Stimulated activated CD4-positive, alpha-beta T cell treated with anti-CD3 and anti-CD28 coated beads, Interleukin-12 subunit alpha, Interleukin-12 subunit beta, amount 100 ng/mL, for 48 hours (primary cell): ENCODE measurements around the gene MBD3L3.
"Not testable (repeated sequence)": the region's sequence is repeated elsewhere in the genome, so short reads cannot be mapped to it uniquely, and the experiment has no call there.

Source experiments
- DNase-seq, 3 donors: peaks; one replicate each; pipeline ENCODE4 v3.0.0-alpha.2; 2020; ENCODE audit warnings: low read depth in 2 of 3, low spot score in 1 of 3

The MBD3L3 gene

GRCh38 chr19:7063764-7064418, 5.4 kb upstream of the MBD3L3 start:
- DNase-seq = no peak

GRCh38 chr19:7063339-7063738, 4.9 kb upstream of the MBD3L3 start:
- DNase-seq = no peak

GRCh38 chr19:7059977-7060376, 1.5 kb upstream of the MBD3L3 start:
- not testable (repeated sequence) for DNase-seq

- not testable (repeated sequence) for DNase-seq
Observed at GRCh38 chr19:7056371-7056770, 2.1 kb downstream of the MBD3L3 start.

GRCh38 chr19:7055679-7056078, 2.8 kb downstream of the MBD3L3 start:
- DNase-seq = not testable (repeated sequence)

GRCh38 chr19:7054635-7055368, 3.7 kb downstream of the MBD3L3 start:
- DNase-seq = not testable (repeated sequence)

- DNase-seq = not testable (repeated sequence)
Observed at GRCh38 chr19:7052896-7053295, 5.6 kb downstream of the MBD3L3 start.

GRCh38 chr19:7051421-7051820, 7.1 kb downstream of the MBD3L3 start:
- not testable (repeated sequence) for DNase-seq

GRCh38 chr19:7049021-7049420, 9.5 kb downstream of the MBD3L3 start, which contains the start of gene MBD3L2:
Gene MBD3L2 (plus strand): TSS chr19:7049321. CDS start chr19:7049374, 53 bp downstream.
- not testable (repeated sequence) for DNase-seq

- not testable (repeated sequence) for DNase-seq
Observed at GRCh38 chr19:7041563-7041962, 16.9 kb downstream of the MBD3L3 start.

GRCh38 chr19:7040079-7040478, 18.4 kb downstream of the MBD3L3 start, which contains the start of gene MBD3L4:
Gene MBD3L4 (minus strand): TSS chr19:7040179. CDS start chr19:7040144, 35 bp downstream.
- DNase-seq = not testable (repeated sequence)

GRCh38 chr19:7030278-7030677, 28.2 kb downstream of the MBD3L3 start, which contains the start of gene MBD3L5:
Gene MBD3L5 (plus strand): TSS chr19:7030578. CDS start chr19:7030612, 34 bp downstream.
- DNase-seq = not testable (repeated sequence)

- not testable (repeated sequence) for DNase-seq
Observed at GRCh38 chr19:7028790-7029189, 29.7 kb downstream of the MBD3L3 start.

GRCh38 chr19:7021331-7021730, 37.1 kb downstream of the MBD3L3 start, which contains the start of gene MBD3L2B:
Gene MBD3L2B (minus strand): TSS chr19:7021431. CDS start chr19:7021397, 34 bp downstream.
- not testable (repeated sequence) for DNase-seq

GRCh38 chr19:7018828-7019227, 39.6 kb downstream of the MBD3L3 start:
- no peak for DNase-seq

- DNase-seq = no peak
Observed at GRCh38 chr19:7013678-7014077, 44.8 kb downstream of the MBD3L3 start.

GRCh38 chr19:7010722-7011593, 47.5 kb downstream of the MBD3L3 start:
- DNase-seq = no peak

- no peak for DNase-seq
Observed at GRCh38 chr19:7007859-7008258, 50.6 kb downstream of the MBD3L3 start.
